ENCODE results near the gene GGCX.
"Not testable (repeated sequence)": the region's sequence is repeated elsewhere in the genome, so short reads cannot be mapped to it uniquely, and the experiment has no call there.

GGCX gene

GRCh38 chr2:85593023-85593422 is 31.7 kb upstream of the GGCX start:
- DNase-seq: no peak

- not testable (repeated sequence) for DNase-seq
Measured at GRCh38 chr2:85592299-85592698, 31.0 kb upstream of the GGCX start.

- DNase-seq: no peak
Measured at GRCh38 chr2:85591563-85591962, 30.3 kb upstream of the GGCX start.

GRCh38 chr2:85590950-85591349 is 29.7 kb upstream of the GGCX start:
- DNase-seq: no peak

GRCh38 chr2:85589982-85590791 is 28.9 kb upstream of the GGCX start:
- peak; percentile 77 to 82 for DNase-seq

- no peak for DNase-seq
Measured at GRCh38 chr2:85589181-85589580, 27.9 kb upstream of the GGCX start.

- no peak for DNase-seq
Measured at GRCh38 chr2:85588645-85589044, 27.4 kb upstream of the GGCX start.

GRCh38 chr2:85588236-85588635 is 26.9 kb upstream of the GGCX start:
- DNase-seq: peak; percentile 73 to 79

GRCh38 chr2:85585781-85586105 is 24.4 kb upstream of the GGCX start:
- DNase-seq: peak in 1 of 2 experiments; percentile 29

GRCh38 chr2:85584857-85585780 is 23.8 kb upstream of the GGCX start:
- DNase-seq: peak in 1 of 2 experiments; percentile 28

- no peak for DNase-seq
Measured at GRCh38 chr2:85584354-85584856, 23.1 kb upstream of the GGCX start, which contains the start of gene VAMP5. TSS of gene VAMP5 (plus strand) at chr2:85584431. CDS start at chr2:85584491, 60 bp downstream.

- no peak for DNase-seq
Measured at GRCh38 chr2:85583667-85584353, 22.5 kb upstream of the GGCX start.

- DNase-seq: no peak
Measured at GRCh38 chr2:85582492-85582891, 21.2 kb upstream of the GGCX start.

- DNase-seq: no peak
Measured at GRCh38 chr2:85580206-85580605, 18.9 kb upstream of the GGCX start.

GRCh38 chr2:85579266-85579935 is 18.1 kb upstream of the GGCX start:
- DNase-seq: peak; percentile 84 to 87

- DNase-seq: peak; percentile 82 to 87
Measured at GRCh38 chr2:85578243-85579180, 17.2 kb upstream of the GGCX start.

- DNase-seq: peak; percentile 61 to 67
Measured at GRCh38 chr2:85577386-85578242, 16.3 kb upstream of the GGCX start, which contains the start of gene VAMP8. TSS of gene VAMP8 (plus strand) at chr2:85577586. CDS start at chr2:85577647, 61 bp downstream.

GRCh38 chr2:85577063-85577385 is 15.7 kb upstream of the GGCX start:
- DNase-seq: no peak

GRCh38 chr2:85575739-85576138 is 14.4 kb upstream of the GGCX start:
- no peak for DNase-seq

- DNase-seq: no peak
Measured at GRCh38 chr2:85566265-85566664, 5.0 kb upstream of the GGCX start.

Measured in Kasumi-1 (cell line).